CD4-positive, alpha-beta T cell (primary cell): ENCODE data around the gene LDLRAD4. TPM values are rescaled to one million over a fixed set of nuclear protein-coding genes. Genes with fewer than 3 reads are reported as not detected.

Experiments used
- ATAC-seq: fragments of 200-7000 bp; cut with Tn5 transposase; one replicate; pipeline ENCODE4 v1.10.0; 2022; ENCODE audit warnings: mild to moderate bottlenecking; ENCODE audit not compliant: poor library complexity
- CTCF ChIA-PET: fragments of 350-600 bp; sonication (Branson Sonifier 250); formaldehyde crosslinking; loops from one replicate; lab custom pipeline; 2021; ENCODE audit warnings: antibody characterized with exemption, inconsistent platforms; lab: Charles Lee
- POLR2A ChIA-PET: fragments of 350-600 bp; sonication (Branson Sonifier 250); formaldehyde crosslinking; loops from one replicate; lab custom pipeline; 2021; ENCODE audit warnings: antibody characterized with exemption, inconsistent platforms; lab: Charles Lee
- DNase-seq, 14 experiments: peaks; one replicate each; pipeline ENCODE4 v3.0.0-alpha.2; 2013 to 2020; ENCODE audit warnings: mixed read lengths in 2 of 14
- H3K27ac ChIP-seq, 2 donors: one replicate each; pipeline versions ENCODE4 v1.5.1 to v1.7.0; 2013; ENCODE audit warnings: low read length in 2 of 2, low read depth in 1 of 2, mild to moderate bottlenecking in 1 of 2
- H3K27me3 ChIP-seq, 2 experiments: 1 replicate in 1 of 2; 2 replicates in 1 of 2; pipeline versions ENCODE4 v1.6.1 to v1.7.0; 2013; ENCODE audit warnings: low read length in 2 of 2, control low read depth in 1 of 2, mild to moderate bottlenecking in 1 of 2, moderate library complexity in 1 of 2; ENCODE audit not compliant: insufficient read depth in 2 of 2, control insufficient read depth in 1 of 2
- H3K36me3 ChIP-seq: one replicate; pipeline ENCODE4 v1.6.1; 2013; ENCODE audit warnings: low read length, control low read depth; ENCODE audit not compliant: insufficient read depth
- H3K4me1 ChIP-seq: one replicate; pipeline ENCODE4 v1.6.1; 2013; ENCODE audit warnings: low read length, control low read depth; ENCODE audit not compliant: insufficient read depth
- H3K4me3 ChIP-seq: one replicate; pipeline ENCODE4 v1.5.1; 2013; ENCODE audit warnings: mild to moderate bottlenecking, low read length, moderate library complexity
- H3K9me3 ChIP-seq, 2 experiments: 1 replicate in 1 of 2; 2 replicates in 1 of 2; pipeline versions ENCODE4 v1.6.1 to v1.7.0; 2013; ENCODE audit warnings: low read length in 2 of 2, mild to moderate bottlenecking in 2 of 2, control low read depth in 1 of 2, moderate library complexity in 1 of 2; ENCODE audit not compliant: control insufficient read depth in 1 of 2, insufficient read depth in 1 of 2
- H3K27ac Mint-ChIP-seq: one replicate; pipeline ENCODE4 v1.8.0; 2020; ENCODE audit warnings: mixed read lengths
- H3K27me3 Mint-ChIP-seq: one replicate; pipeline ENCODE4 v1.8.0; 2021; ENCODE audit warnings: mixed read lengths
- H3K36me3 Mint-ChIP-seq: one replicate; pipeline ENCODE4 v1.8.0; 2021; ENCODE audit warnings: low read depth, mixed read lengths
- H3K4me1 Mint-ChIP-seq: one replicate; pipeline ENCODE4 v1.8.0; 2021; ENCODE audit warnings: low read depth, mixed read lengths
- H3K4me3 Mint-ChIP-seq: one replicate; pipeline ENCODE4 v1.8.0; 2020; ENCODE audit warnings: mild to moderate bottlenecking, mixed read lengths
- H3K9me3 Mint-ChIP-seq: one replicate; pipeline ENCODE4 v1.8.0; 2020; ENCODE audit warnings: mixed read lengths
- CTCF ChIP-seq: fragments of 200-600 bp; IDR thresholded peaks from one replicate; pipeline ENCODE4 v1.8.0; 2022; ENCODE audit warnings: antibody characterized with exemption, mild to moderate bottlenecking
- intact Hi-C, 2 experiments: fragments of 100-400 bp; cut with DNase I in 1 of 2; cut with micrococcal nuclease in 1 of 2; formaldehyde crosslinking; loops; one replicate each; pipeline versions ENCODE4 v1.15.1 to v1.9.0; 2023 to 2025; cut with DNase I, micrococcal nuclease
- total RNA-seq, 174 experiments: library from RNA in 2 of 174; stranded (reverse) in 2 of 174; gene quantifications; one replicate each; pipeline ENCODE4 v1.2.3 and lab custom pipeline; 2021 to 2026

Gene LDLRAD4
- total RNA-seq, 2 experiments from 2014 or later: 51.9 to 52.7 TPM

GRCh38 chr18:13435586-13436333, 217.2 kb downstream of the LDLRAD4 start:
- peak in 2 of 14 experiments; percentile 36 to 55 for DNase-seq
- intact Hi-C loops: loop anchor here in 1 of 2 experiments (5.0 to 10.0 kb wide), 4 partner anchors 53 to 301 kb away; partner anchors contain the start of gene LDLRAD4
- Mint-ChIP-seq H3K9me3 (no peaks in the 10 kb centered on the region), H3K27me3 (no peaks in the 10 kb centered on the region), H3K36me3 (no peaks in the 10 kb centered on the region), H3K4me1 (peaks cover 61% of the 10 kb centered on the region), H3K4me3 (peak overlapping the region; percentile 46), H3K27ac (peak overlapping the region; percentile 88)
- CTCF ChIA-PET: interaction anchor here (0.6 to 1.9 kb wide), 4 partner anchors 16 to 220 kb away, joined by 3 to 4 read pairs (median 3); no protein-coding TSS in a partner anchor
- peak; percentile 15 for ATAC-seq
- Histone ChIP-seq H3K4me1 (peaks cover 47% of the 10 kb centered on the region), H3K9me3 (no peaks in the 10 kb centered on the region), H3K27me3 (no peaks in the 10 kb centered on the region), H3K36me3 (no peaks in the 10 kb centered on the region), H3K27ac (peak overlapping the region in 1 of 2 donors; percentile 58), H3K4me3 (no peak overlapping the region)
- TF ChIP-seq CTCF: no peak
- POLR2A ChIA-PET: interaction anchor here (0.7 to 1.9 kb wide), 5 partner anchors 9 to 176 kb away, joined by 3 to 10 read pairs (median 4); no protein-coding TSS in a partner anchor

- Mint-ChIP-seq H3K4me3 (peak overlapping the region; percentile 80), H3K36me3 (no peaks in the 10 kb centered on the region), H3K4me1 (peaks cover 65% of the 10 kb centered on the region), H3K9me3 (no peaks in the 10 kb centered on the region), H3K27ac (peak overlapping the region; percentile 88), H3K27me3 (no peaks in the 10 kb centered on the region)
- ChIA-PET CTCF (interaction anchor here (0.6 to 1.2 kb wide), 3 partner anchors 17 to 221 kb away, joined by 3 read pairs; no protein-coding TSS in a partner anchor), POLR2A (interaction anchor here (0.7 to 1.9 kb wide), 6 partner anchors 10 to 176 kb away, joined by 3 to 10 read pairs (median 3); no protein-coding TSS in a partner anchor)
- ATAC-seq (peak; percentile 67), DNase-seq (peak; percentile 12 to 77 (median 46))
- peak overlapping the region; percentile 6 for H3K4me3 ChIP-seq
- H3K4me1 ChIP-seq: peaks cover 47% of the 10 kb centered on the region
- intact Hi-C loops: loop anchor here in 1 of 2 experiments (5.0 to 10.0 kb wide), 4 partner anchors 54 to 302 kb away; partner anchors contain the start of gene LDLRAD4
- peak; percentile 21 for TF ChIP-seq CTCF
- H3K27me3 ChIP-seq: no peaks in the 10 kb centered on the region
- no peaks in the 10 kb centered on the region for H3K36me3 ChIP-seq
- peak overlapping the region; percentile 69 to 76 for H3K27ac ChIP-seq
- H3K9me3 ChIP-seq: no peaks in the 10 kb centered on the region
Observed at GRCh38 chr18:13436576-13436975, 218.0 kb downstream of the LDLRAD4 start.

- H3K9me3 ChIP-seq: no peaks in the 10 kb centered on the region
- peak; percentile 12 for ATAC-seq
- Mint-ChIP-seq H3K4me1 (peaks cover 65% of the 10 kb centered on the region), H3K9me3 (no peaks in the 10 kb centered on the region), H3K36me3 (no peaks in the 10 kb centered on the region), H3K27ac (peak overlapping the region; percentile 88), H3K4me3 (peak overlapping the region; percentile 80), H3K27me3 (no peaks in the 10 kb centered on the region)
- intact Hi-C loops: loop anchor here in 1 of 2 experiments (5.0 to 10.0 kb wide), 4 partner anchors 55 to 302 kb away; partner anchors contain the start of gene LDLRAD4
- POLR2A ChIA-PET: interaction anchor here (1.0 to 2.2 kb wide), 6 partner anchors 10 to 42 kb away, joined by 3 to 18 read pairs (median 4); no protein-coding TSS in a partner anchor
- H3K36me3 ChIP-seq: no peaks in the 10 kb centered on the region
- peak in 3 of 14 experiments; percentile 7 to 43 (median 33) for DNase-seq
- peak overlapping the region; percentile 69 to 76 for H3K27ac ChIP-seq
- H3K27me3 ChIP-seq: no peaks in the 10 kb centered on the region
- peak overlapping the region; percentile 6 for H3K4me3 ChIP-seq
- CTCF ChIA-PET: interaction anchor here (0.9 to 1.2 kb wide), 2 partner anchors 17 to 221 kb away, joined by 3 read pairs; no protein-coding TSS in a partner anchor
- peaks cover 47% of the 10 kb centered on the region for H3K4me1 ChIP-seq
- no peak for TF ChIP-seq CTCF
Observed at GRCh38 chr18:13437034-13437433, 218.5 kb downstream of the LDLRAD4 start.
